Measurements from ENCODE around the gene ARNT2.
A peak's percentile ranks its signal among the peaks of the same experiment; 100 is the strongest.

Gene ARNT2

GRCh38 chr15:80591471-80591870, 187.3 kb downstream of the ARNT2 start:
- DNase-seq, result peak in 1 of 42 donors; percentile 27
- intact Hi-C loops (cut with DNase I), result no loop called here

- intact Hi-C loops (cut with DNase I), result no loop called here
- peak in 1 of 42 donors; percentile 10 for DNase-seq
These were observed 188.0 kb downstream of the ARNT2 start for GRCh38 chr15:80591938-80592825.

GRCh38 chr15:80593486-80594030, 189.4 kb downstream of the ARNT2 start:
- DNase-seq, result peak in 2 of 42 donors; percentile 6 to 18

GRCh38 chr15:80594091-80594889, 190.1 kb downstream of the ARNT2 start:
- DNase-seq, result peak in 2 of 42 donors; percentile 7 to 35
- intact Hi-C loops (cut with DNase I), result no loop called here

More at GRCh38 chr15:80593486-80594030, 189.4 kb downstream of the ARNT2 start:
- intact Hi-C loops (cut with DNase I), result no loop called here

- DNase-seq, result peak in 1 of 42 donors; percentile 21
- intact Hi-C loops (cut with DNase I), result no loop called here
These were observed 191.2 kb downstream of the ARNT2 start for GRCh38 chr15:80595396-80595795.

- intact Hi-C loops (cut with DNase I), result no loop called here
- peak in 2 of 42 donors; percentile 19 to 29 for DNase-seq
These were observed 192.4 kb downstream of the ARNT2 start for GRCh38 chr15:80596521-80596976.

GRCh38 chr15:80597076-80597475, 192.9 kb downstream of the ARNT2 start:
- intact Hi-C loops (cut with DNase I), result no loop called here
- DNase-seq, result peak in 1 of 42 donors; percentile 19

GRCh38 chr15:80599359-80599758, 195.2 kb downstream of the ARNT2 start:
- no peak for DNase-seq
- intact Hi-C loops (cut with DNase I), result no loop called here

- intact Hi-C loops (cut with DNase I), result no loop called here
- DNase-seq, result peak in 2 of 42 donors; percentile 6 to 17
These were observed 196.4 kb downstream of the ARNT2 start for GRCh38 chr15:80600626-80601025.

GRCh38 chr15:80601256-80601655, 197.1 kb downstream of the ARNT2 start:
- no peak for DNase-seq
- intact Hi-C loops (cut with DNase I), result no loop called here

GRCh38 chr15:80604583-80605575, 200.7 kb downstream of the ARNT2 start:
- DNase-seq, result peak in 2 of 42 donors; percentile 5 to 20
- intact Hi-C loops (cut with DNase I), result no loop called here

GRCh38 chr15:80605591-80606150, 201.5 kb downstream of the ARNT2 start:
- intact Hi-C loops (cut with DNase I), result no loop called here
- DNase-seq, result peak in 2 of 42 donors; percentile 10 to 33

GRCh38 chr15:80606511-80607071, 202.4 kb downstream of the ARNT2 start:
- intact Hi-C loops (cut with DNase I), result no loop called here
- peak in 2 of 42 donors; percentile 5 to 6 for DNase-seq

GRCh38 chr15:80607287-80607980, 203.3 kb downstream of the ARNT2 start:
- intact Hi-C loops (cut with DNase I), result no loop called here
- peak in 3 of 42 donors; percentile 3 to 40 (median 35) for DNase-seq

- peak in 2 of 42 donors; percentile 13 to 25 for DNase-seq
- intact Hi-C loops (cut with DNase I), result no loop called here
These were observed 204.5 kb downstream of the ARNT2 start for GRCh38 chr15:80608688-80609087.

- DNase-seq, result peak in 3 of 42 donors; percentile 12 to 25 (median 18)
- intact Hi-C loops (cut with DNase I), result no loop called here
These were observed 204.9 kb downstream of the ARNT2 start for GRCh38 chr15:80609091-80609490.

- intact Hi-C loops (cut with DNase I), result no loop called here
- peak in 3 of 42 donors; percentile 22 to 37 (median 36) for DNase-seq
These were observed 205.3 kb downstream of the ARNT2 start for GRCh38 chr15:80609512-80609946.
